Neural cell (in vitro differentiated cells): ENCODE data around the gene CYP2A6. TPM values are rescaled to one million over a fixed set of nuclear protein-coding genes. Genes with fewer than 3 reads are reported as not detected.
"Not testable (repeated sequence)": the region's sequence is repeated elsewhere in the genome, so short reads cannot be mapped to it uniquely, and the experiment has no call there.

ENCODE experiments used
- H2AFZ ChIP-seq: fragments of 200-600, 300-800 bp; sonication (generic), shearing (Covaris generic); 2 replicates; pipeline ENCODE4 v1.6.0; 2014; ENCODE audit warnings: low read depth, mild to moderate bottlenecking, antibody characterized with exemption, low read length, moderate library complexity
- H3F3A ChIP-seq: fragments of 200-600 bp; shearing (Covaris generic); 2 replicates; pipeline ENCODE4 v1.6.1; 2016; ENCODE audit warnings: mild to moderate bottlenecking, moderate library complexity, mixed read lengths, antibody characterized with exemption, low read length; ENCODE audit not compliant: insufficient read depth, poor library complexity, severe bottlenecking
- H3K27ac ChIP-seq: fragments of 200-600, 300-800 bp; sonication (generic), shearing (Covaris generic); 2 replicates; pipeline ENCODE4 v1.5.1; 2014; ENCODE audit warnings: mild to moderate bottlenecking, low read length, moderate library complexity
- H3K27me3 ChIP-seq: fragments of 300-800, 200-600 bp; sonication (generic), shearing (Covaris generic); 2 replicates; pipeline ENCODE4 v1.6.0; 2014; ENCODE audit warnings: mild to moderate bottlenecking, low read depth, low read length, moderate library complexity; ENCODE audit not compliant: insufficient read depth
- H3K36me3 ChIP-seq: fragments of 300-800, 200-600 bp; sonication (generic), shearing (Covaris generic); 2 replicates; pipeline ENCODE4 v1.5.1; 2014; ENCODE audit warnings: mild to moderate bottlenecking, antibody characterized with exemption, low read length, moderate library complexity; ENCODE audit not compliant: insufficient read depth
- H3K4me2 ChIP-seq: fragments of 300-800, 200-600 bp; sonication (generic), shearing (Covaris generic); 2 replicates; pipeline ENCODE4 v1.6.0; 2014; ENCODE audit warnings: mild to moderate bottlenecking, low read length
- H3K4me3 ChIP-seq: fragments of 300-800, 200-600 bp; sonication (generic), shearing (Covaris generic); 2 replicates; pipeline ENCODE4 v1.5.1; 2014; ENCODE audit warnings: mild to moderate bottlenecking, low read length, moderate library complexity
- H3K79me2 ChIP-seq: fragments of 200-600 bp; shearing (Covaris generic); replicated peaks from 2 replicates; pipeline ENCODE4 v1.6.0; 2014; ENCODE audit warnings: mild to moderate bottlenecking, low read length, moderate library complexity; ENCODE audit not compliant: insufficient read depth
- H3K9ac ChIP-seq: fragments of 300-800, 200-600 bp; sonication (generic), shearing (Covaris generic); 2 replicates; pipeline ENCODE4 v1.6.1; 2016; ENCODE audit warnings: mild to moderate bottlenecking, low read length, mixed read lengths
- H3K9me2 ChIP-seq: fragments of 200-600 bp; shearing (Covaris generic); 2 replicates; pipeline ENCODE4 v1.6.1; 2016; ENCODE audit warnings: mild to moderate bottlenecking, low read length, mixed read lengths; ENCODE audit not compliant: insufficient read depth
- H3K9me3 ChIP-seq: fragments of 200-600, 300-800 bp; sonication (generic), shearing (Covaris generic); 2 replicates; pipeline ENCODE4 v1.6.1; 2016; ENCODE audit warnings: mild to moderate bottlenecking, mixed run types, low read length, moderate library complexity, mixed read lengths
- H4K20me1 ChIP-seq: fragments of 200-600 bp; shearing (Covaris generic); 2 replicates; pipeline ENCODE4 v1.6.1; 2016; ENCODE audit warnings: mild to moderate bottlenecking, mixed run types; ENCODE audit not compliant: insufficient read depth
- EP300 ChIP-seq: fragments of 450-650 bp; conservative IDR thresholded peaks from 2 replicates; pipeline ENCODE4 v1.6.1; 2014; ENCODE audit warnings: antibody characterized with exemption, mild to moderate bottlenecking, moderate library complexity; ENCODE audit not compliant: poor library complexity, severe bottlenecking
- EZH2 ChIP-seq: fragments of 200-600, 300-800 bp; shearing (Covaris generic), sonication (generic); IDR thresholded peaks from 2 replicates; pipeline ENCODE4 v1.6.1; 2014; ENCODE audit warnings: antibody characterized with exemption, low read length, borderline replicate concordance, mild to moderate bottlenecking; ENCODE audit not compliant: insufficient read depth, poor library complexity, severe bottlenecking
- MXI1 ChIP-seq: fragments of 450-650 bp; conservative IDR thresholded peaks from 2 replicates; pipeline ENCODE4 v1.6.1; 2014; ENCODE audit warnings: antibody characterized with exemption, mild to moderate bottlenecking; ENCODE audit not compliant: poor library complexity, severe bottlenecking
- POLR2AphosphoS5 ChIP-seq: IDR thresholded peaks from 2 replicates; pipeline ENCODE4 v1.6.1; 2012
- RAD21 ChIP-seq: fragments of 450-650 bp; conservative IDR thresholded peaks from 2 replicates; pipeline ENCODE4 v1.6.1; 2014; ENCODE audit warnings: antibody characterized with exemption, mild to moderate bottlenecking, moderate library complexity
- SMC3 ChIP-seq: fragments of 450-650 bp; conservative IDR thresholded peaks from 2 replicates; pipeline ENCODE4 v1.6.1; 2014; ENCODE audit warnings: antibody characterized with exemption, mild to moderate bottlenecking, moderate library complexity; ENCODE audit not compliant: poor library complexity
- TAF1 ChIP-seq: IDR thresholded peaks from 2 replicates; pipeline ENCODE4 v1.6.1; 2012; ENCODE audit warnings: low read depth
- polyA plus RNA-seq: library from polyadenylated mRNA; depleted of rRNA; stranded (reverse); fragments of >200 nt; gene quantifications from 2 replicates; pipeline ENCODE4 v1.2.3, GENCODE V29; 2014
- TF ChIP-seq, protein P1 (sequence below): IDR thresholded peaks from 2 replicates; pipeline ENCODE4 v1.6.1; 2012; ENCODE audit warnings: borderline replicate concordance
- TF ChIP-seq, protein P2 (sequence below): fragments of 450-650 bp; IDR thresholded peaks from 2 replicates; pipeline ENCODE4 v1.5.1; 2014; ENCODE audit warnings: antibody characterized with exemption, mild to moderate bottlenecking, moderate library complexity; ENCODE audit not compliant: poor library complexity, severe bottlenecking

CYP2A6 gene
- polyA plus RNA-seq, 1 donor from 2014 or later = not detected

- not testable (repeated sequence) for H3K36me3 ChIP-seq, H3K27me3 ChIP-seq, H3K4me3 ChIP-seq, H3K9me3 ChIP-seq, H3K79me2 ChIP-seq, H3F3A ChIP-seq, H3K9ac ChIP-seq, H4K20me1 ChIP-seq, H3K27ac ChIP-seq, H3K9me2 ChIP-seq, H2AFZ ChIP-seq, H3K4me2 ChIP-seq
These were observed 24.7 kb downstream of the CYP2A6 start for GRCh38 chr19:40825460-40826095.

- not testable (repeated sequence) for H4K20me1 ChIP-seq, H2AFZ ChIP-seq, H3K27ac ChIP-seq, H3K9me3 ChIP-seq, H3K36me3 ChIP-seq, H3K9ac ChIP-seq, H3K4me3 ChIP-seq, H3K27me3 ChIP-seq, H3K9me2 ChIP-seq, H3F3A ChIP-seq, H3K79me2 ChIP-seq, H3K4me2 ChIP-seq
These were observed 25.3 kb downstream of the CYP2A6 start for GRCh38 chr19:40824916-40825315.

- H3K79me2 ChIP-seq, H3K4me3 ChIP-seq, H2AFZ ChIP-seq, H3K9me3 ChIP-seq, H3K27me3 ChIP-seq, H3K27ac ChIP-seq, H3K9ac ChIP-seq, H3K36me3 ChIP-seq, H4K20me1 ChIP-seq, H3K9me2 ChIP-seq, H3K4me2 ChIP-seq, H3F3A ChIP-seq: not testable (repeated sequence)
These were observed 27.3 kb downstream of the CYP2A6 start for GRCh38 chr19:40822704-40823553.

- Histone ChIP-seq H3K36me3 (no peaks in the 10 kb centered on the region), H3K27ac (no peak overlapping the region), H2AFZ (no peak overlapping the region), H3K4me2 (no peak overlapping the region), H3K79me2 (no peaks in the 10 kb centered on the region), H4K20me1 (no peaks in the 10 kb centered on the region), H3K9me3 (no peaks in the 10 kb centered on the region), H3F3A (no peaks in the 10 kb centered on the region), H3K4me3 (no peak overlapping the region), H3K27me3 (no peaks in the 10 kb centered on the region), H3K9me2 (no peaks in the 10 kb centered on the region), H3K9ac (no peak overlapping the region)
- TF ChIP-seq POLR2AphosphoS5 = no peak
- no peak for TF ChIP-seq EZH2
- TF ChIP-seq RAD21 = no peak
- TF ChIP-seq, protein P1, sequence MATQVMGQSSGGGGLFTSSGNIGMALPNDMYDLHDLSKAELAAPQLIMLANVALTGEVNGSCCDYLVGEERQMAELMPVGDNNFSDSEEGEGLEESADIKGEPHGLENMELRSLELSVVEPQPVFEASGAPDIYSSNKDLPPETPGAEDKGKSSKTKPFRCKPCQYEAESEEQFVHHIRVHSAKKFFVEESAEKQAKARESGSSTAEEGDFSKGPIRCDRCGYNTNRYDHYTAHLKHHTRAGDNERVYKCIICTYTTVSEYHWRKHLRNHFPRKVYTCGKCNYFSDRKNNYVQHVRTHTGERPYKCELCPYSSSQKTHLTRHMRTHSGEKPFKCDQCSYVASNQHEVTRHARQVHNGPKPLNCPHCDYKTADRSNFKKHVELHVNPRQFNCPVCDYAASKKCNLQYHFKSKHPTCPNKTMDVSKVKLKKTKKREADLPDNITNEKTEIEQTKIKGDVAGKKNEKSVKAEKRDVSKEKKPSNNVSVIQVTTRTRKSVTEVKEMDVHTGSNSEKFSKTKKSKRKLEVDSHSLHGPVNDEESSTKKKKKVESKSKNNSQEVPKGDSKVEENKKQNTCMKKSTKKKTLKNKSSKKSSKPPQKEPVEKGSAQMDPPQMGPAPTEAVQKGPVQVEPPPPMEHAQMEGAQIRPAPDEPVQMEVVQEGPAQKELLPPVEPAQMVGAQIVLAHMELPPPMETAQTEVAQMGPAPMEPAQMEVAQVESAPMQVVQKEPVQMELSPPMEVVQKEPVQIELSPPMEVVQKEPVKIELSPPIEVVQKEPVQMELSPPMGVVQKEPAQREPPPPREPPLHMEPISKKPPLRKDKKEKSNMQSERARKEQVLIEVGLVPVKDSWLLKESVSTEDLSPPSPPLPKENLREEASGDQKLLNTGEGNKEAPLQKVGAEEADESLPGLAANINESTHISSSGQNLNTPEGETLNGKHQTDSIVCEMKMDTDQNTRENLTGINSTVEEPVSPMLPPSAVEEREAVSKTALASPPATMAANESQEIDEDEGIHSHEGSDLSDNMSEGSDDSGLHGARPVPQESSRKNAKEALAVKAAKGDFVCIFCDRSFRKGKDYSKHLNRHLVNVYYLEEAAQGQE = no peak
- no peak for TF ChIP-seq TAF1
- no peak for TF ChIP-seq SMC3
- TF ChIP-seq, protein P2, sequence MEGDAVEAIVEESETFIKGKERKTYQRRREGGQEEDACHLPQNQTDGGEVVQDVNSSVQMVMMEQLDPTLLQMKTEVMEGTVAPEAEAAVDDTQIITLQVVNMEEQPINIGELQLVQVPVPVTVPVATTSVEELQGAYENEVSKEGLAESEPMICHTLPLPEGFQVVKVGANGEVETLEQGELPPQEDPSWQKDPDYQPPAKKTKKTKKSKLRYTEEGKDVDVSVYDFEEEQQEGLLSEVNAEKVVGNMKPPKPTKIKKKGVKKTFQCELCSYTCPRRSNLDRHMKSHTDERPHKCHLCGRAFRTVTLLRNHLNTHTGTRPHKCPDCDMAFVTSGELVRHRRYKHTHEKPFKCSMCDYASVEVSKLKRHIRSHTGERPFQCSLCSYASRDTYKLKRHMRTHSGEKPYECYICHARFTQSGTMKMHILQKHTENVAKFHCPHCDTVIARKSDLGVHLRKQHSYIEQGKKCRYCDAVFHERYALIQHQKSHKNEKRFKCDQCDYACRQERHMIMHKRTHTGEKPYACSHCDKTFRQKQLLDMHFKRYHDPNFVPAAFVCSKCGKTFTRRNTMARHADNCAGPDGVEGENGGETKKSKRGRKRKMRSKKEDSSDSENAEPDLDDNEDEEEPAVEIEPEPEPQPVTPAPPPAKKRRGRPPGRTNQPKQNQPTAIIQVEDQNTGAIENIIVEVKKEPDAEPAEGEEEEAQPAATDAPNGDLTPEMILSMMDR = no peak
- no peak for TF ChIP-seq MXI1
- TF ChIP-seq EP300 = no peak
These were observed 28.1 kb downstream of the CYP2A6 start for GRCh38 chr19:40822161-40822560.
